Neural crest cell (in vitro differentiated cells): ENCODE data around the gene LRRC8B. TPM values are rescaled to one million over a fixed set of nuclear protein-coding genes. Genes with fewer than 3 reads are reported as not detected.

ENCODE experiments used
- DNase-seq: peaks from one replicate; pipeline ENCODE4 v3.0.0; 2021; ENCODE audit warnings: low read depth, mixed read lengths, low spot score
- H3K27ac Mint-ChIP-seq: one replicate; pipeline ENCODE4 v1.8.0; 2021; ENCODE audit warnings: mild to moderate bottlenecking, mixed read lengths; ENCODE audit not compliant: unreplicated experiment
- H3K27me3 Mint-ChIP-seq: 2 replicates; pipeline ENCODE4 v1.8.0; 2021; ENCODE audit warnings: low read depth, mild to moderate bottlenecking, mixed read lengths
- H3K36me3 Mint-ChIP-seq: 2 replicates; pipeline ENCODE4 v1.8.0; 2021; ENCODE audit warnings: low read depth, mild to moderate bottlenecking, mixed read lengths
- H3K4me1 Mint-ChIP-seq: 2 replicates; pipeline ENCODE4 v1.8.0; 2021; ENCODE audit warnings: mixed read lengths
- H3K4me3 Mint-ChIP-seq: one replicate; pipeline ENCODE4 v1.8.0; 2021; ENCODE audit warnings: mild to moderate bottlenecking, mixed read lengths
- H3K9me3 Mint-ChIP-seq: 2 replicates; pipeline ENCODE4 v1.8.0; 2021; ENCODE audit warnings: mixed read lengths
- total RNA-seq: library from RNA; stranded (reverse); gene quantifications from 2 replicates; pipeline ENCODE4 v1.2.1, GENCODE V29; 2021
- TF ChIP-seq, protein P1 (sequence below): fragments of 200-600 bp; sonication (generic); conservative IDR thresholded peaks from 2 replicates; pipeline ENCODE4 v1.5.0; 2021; ENCODE audit warnings: antibody characterized with exemption, mild to moderate bottlenecking

Gene LRRC8B
- total RNA-seq, 1 donor from 2014 or later: 21.7 TPM

DNA sequence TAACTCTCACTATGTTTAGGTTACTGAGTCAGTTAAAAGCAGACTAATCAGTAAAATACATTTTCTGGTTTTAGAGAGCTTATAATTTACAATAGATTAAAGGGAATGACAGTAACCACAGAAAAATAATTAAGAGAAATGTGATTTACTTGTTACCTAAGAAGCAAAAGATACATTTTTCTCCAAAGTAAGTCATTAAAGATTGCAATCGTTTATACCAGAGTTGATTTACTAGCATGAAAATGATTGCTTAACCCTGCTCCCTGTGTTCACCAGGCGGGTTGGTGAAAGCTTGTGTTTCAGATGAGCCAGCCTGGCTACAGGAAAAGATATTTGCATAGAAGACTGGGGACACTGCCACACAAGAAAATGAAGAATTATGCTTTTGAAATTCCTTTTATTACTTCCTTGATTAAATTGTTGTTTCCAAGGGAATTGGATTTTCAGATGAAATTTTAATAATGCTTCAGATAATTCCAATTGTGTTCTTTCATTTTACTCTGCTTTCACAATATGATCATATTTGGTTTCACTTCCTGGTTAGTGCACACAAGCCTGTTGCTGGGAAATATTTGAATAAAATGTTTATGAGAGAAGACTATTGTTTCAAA lies 27.9 kb downstream of the LRRC8B start:
- Mint-ChIP-seq H3K4me3 (no peak overlapping the region), H3K9me3 (no peaks in the 10 kb centered on the region), H3K36me3 (peaks cover 3% of the 10 kb centered on the region), H3K27me3 (no peaks in the 10 kb centered on the region), H3K27ac (no peak overlapping the region), H3K4me1 (peaks cover 23% of the 10 kb centered on the region)
- no peak for DNase-seq
- TF ChIP-seq, protein P1, sequence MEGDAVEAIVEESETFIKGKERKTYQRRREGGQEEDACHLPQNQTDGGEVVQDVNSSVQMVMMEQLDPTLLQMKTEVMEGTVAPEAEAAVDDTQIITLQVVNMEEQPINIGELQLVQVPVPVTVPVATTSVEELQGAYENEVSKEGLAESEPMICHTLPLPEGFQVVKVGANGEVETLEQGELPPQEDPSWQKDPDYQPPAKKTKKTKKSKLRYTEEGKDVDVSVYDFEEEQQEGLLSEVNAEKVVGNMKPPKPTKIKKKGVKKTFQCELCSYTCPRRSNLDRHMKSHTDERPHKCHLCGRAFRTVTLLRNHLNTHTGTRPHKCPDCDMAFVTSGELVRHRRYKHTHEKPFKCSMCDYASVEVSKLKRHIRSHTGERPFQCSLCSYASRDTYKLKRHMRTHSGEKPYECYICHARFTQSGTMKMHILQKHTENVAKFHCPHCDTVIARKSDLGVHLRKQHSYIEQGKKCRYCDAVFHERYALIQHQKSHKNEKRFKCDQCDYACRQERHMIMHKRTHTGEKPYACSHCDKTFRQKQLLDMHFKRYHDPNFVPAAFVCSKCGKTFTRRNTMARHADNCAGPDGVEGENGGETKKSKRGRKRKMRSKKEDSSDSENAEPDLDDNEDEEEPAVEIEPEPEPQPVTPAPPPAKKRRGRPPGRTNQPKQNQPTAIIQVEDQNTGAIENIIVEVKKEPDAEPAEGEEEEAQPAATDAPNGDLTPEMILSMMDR: no peak

DNA sequence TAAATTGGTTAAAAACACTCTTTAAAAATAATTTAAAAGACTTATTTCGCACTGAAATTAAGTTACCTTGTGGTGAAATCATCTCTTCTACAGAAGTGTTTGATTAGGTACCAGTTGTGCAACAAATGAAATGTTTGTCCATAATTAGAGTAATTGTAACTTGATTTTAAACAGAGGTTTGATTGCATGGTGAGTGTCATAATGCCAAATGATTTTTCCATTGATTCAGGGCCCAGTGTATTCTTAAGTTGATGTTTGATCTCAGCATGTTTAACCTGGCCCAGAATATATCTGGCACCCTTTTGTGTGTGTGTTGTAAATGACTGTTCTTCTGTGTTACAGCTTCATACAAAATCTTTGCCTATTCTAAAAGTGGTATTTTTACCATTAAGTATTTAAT lies 28.5 kb downstream of the LRRC8B start:
- Mint-ChIP-seq H3K4me1 (peaks cover 23% of the 10 kb centered on the region), H3K27ac (no peak overlapping the region), H3K4me3 (no peak overlapping the region), H3K27me3 (no peaks in the 10 kb centered on the region), H3K9me3 (no peaks in the 10 kb centered on the region), H3K36me3 (peaks cover 5% of the 10 kb centered on the region)
- DNase-seq: no peak
- TF ChIP-seq, protein P1: no peak

DNA sequence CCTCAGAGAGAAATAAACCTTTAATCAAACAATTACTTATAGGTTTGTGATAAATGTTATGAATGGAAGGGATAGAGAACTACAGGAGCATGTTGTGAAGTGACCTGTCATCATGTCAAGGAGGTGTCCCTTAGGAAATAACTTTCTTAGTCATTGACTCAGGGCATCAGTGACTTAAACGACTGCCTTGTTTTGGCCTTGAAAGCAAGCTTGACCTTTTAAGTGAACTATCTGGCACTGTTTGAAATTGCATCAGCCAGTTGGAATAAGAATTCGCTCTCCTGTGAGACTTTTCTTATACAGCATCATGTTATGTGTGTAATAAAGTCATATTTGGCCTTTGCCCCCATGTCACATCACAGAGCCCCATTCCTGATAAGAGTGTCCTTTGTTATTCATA lies 30.9 kb downstream of the LRRC8B start:
- no peaks in the 10 kb centered on the region for H3K27me3 Mint-ChIP-seq
- peaks cover 18% of the 10 kb centered on the region for H3K36me3 Mint-ChIP-seq
- H3K4me1 Mint-ChIP-seq: peaks cover 23% of the 10 kb centered on the region
- no peak overlapping the region for H3K4me3 Mint-ChIP-seq
- TF ChIP-seq, protein P1: no peak
- H3K9me3 Mint-ChIP-seq: peaks cover 8% of the 10 kb centered on the region
- peak overlapping the region; percentile 70 for H3K27ac Mint-ChIP-seq
- DNase-seq: no peak

DNA sequence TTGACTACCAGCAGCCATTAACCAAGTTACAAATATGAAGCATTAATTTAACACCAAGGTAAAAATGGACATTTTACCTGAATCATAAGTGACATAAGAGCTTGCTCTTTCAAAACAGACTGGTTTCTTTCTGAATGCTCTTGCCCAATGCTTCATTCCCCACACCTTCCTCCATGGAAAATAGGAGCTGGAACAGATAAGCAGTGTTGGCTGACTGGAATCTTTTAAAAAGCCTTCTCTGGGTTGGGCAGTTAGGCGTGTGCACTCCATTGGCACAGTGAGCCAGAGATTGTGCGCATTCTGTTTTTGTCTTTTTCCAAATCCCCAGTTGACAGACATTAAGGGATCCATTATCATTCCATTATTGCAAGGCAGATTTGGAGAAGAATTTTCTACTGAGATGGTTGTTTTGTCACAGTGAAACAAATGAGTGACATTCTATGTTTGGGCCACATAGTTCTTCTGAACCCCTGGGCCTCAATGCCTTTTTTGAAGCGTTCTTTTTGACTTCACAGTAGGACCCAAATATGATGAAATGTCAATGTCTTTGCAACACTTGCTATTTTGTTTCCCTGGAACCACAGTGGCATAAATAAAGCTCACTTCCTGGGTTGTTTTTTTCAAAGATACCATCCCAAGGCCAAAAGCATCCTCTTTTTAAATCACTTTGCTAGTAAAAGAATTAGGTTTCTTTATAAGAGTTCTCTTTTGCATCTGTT lies 32.3 kb downstream of the LRRC8B start:
- no peak for DNase-seq
- H3K27ac Mint-ChIP-seq: no peak overlapping the region
- peaks cover 8% of the 10 kb centered on the region for H3K9me3 Mint-ChIP-seq
- peaks cover 20% of the 10 kb centered on the region for H3K36me3 Mint-ChIP-seq
- no peak overlapping the region for H3K4me3 Mint-ChIP-seq
- peaks cover 23% of the 10 kb centered on the region for H3K4me1 Mint-ChIP-seq
- H3K27me3 Mint-ChIP-seq: no peaks in the 10 kb centered on the region
- TF ChIP-seq, protein P1: no peak

DNA sequence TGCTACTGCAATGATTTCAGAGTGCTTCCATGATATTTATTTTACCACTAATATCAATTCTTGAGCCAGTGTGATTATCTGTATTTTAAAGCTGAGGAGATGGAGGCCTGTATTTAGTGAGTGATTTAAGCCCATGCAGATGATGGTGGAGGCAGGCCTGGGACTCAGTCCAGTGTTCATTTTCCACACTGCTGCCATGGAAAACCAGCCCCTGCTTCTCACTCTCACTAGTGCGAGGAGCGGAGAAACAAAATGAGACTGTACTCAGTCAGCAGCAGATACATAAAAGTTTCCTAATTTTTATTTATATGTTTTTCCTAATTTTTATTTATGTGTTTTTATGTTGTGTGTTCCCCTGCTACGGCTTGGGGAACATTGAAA lies 32.8 kb downstream of the LRRC8B start:
- H3K9me3 Mint-ChIP-seq: peaks cover 8% of the 10 kb centered on the region
- H3K27ac Mint-ChIP-seq: no peak overlapping the region
- TF ChIP-seq, protein P1: no peak
- peaks cover 23% of the 10 kb centered on the region for H3K36me3 Mint-ChIP-seq
- no peak for DNase-seq
- H3K4me1 Mint-ChIP-seq: peaks cover 23% of the 10 kb centered on the region
- H3K4me3 Mint-ChIP-seq: no peak overlapping the region
- no peaks in the 10 kb centered on the region for H3K27me3 Mint-ChIP-seq
